Peyer's patch (tissue), 4 donors: Measurements from ENCODE around the gene SLX4IP. TPM values are rescaled to one million over a fixed set of nuclear protein-coding genes. Genes with fewer than 3 reads are reported as not detected.

ENCODE experiments used
- DNase-seq, 3 donors: peaks; one replicate each; pipeline ENCODE4 v3.0.0-alpha.2; 2017 to 2019
- H3K27ac ChIP-seq, 4 donors: fragments of 200-600 bp; sonication (generic); one replicate each; pipeline ENCODE4 v1.5.1; 2016 to 2019
- H3K27me3 ChIP-seq, 2 donors: fragments of 200-600 bp; sonication (generic); one replicate each; pipeline ENCODE4 v1.5.1; 2019
- H3K36me3 ChIP-seq, 3 donors: fragments of 200-600 bp; sonication (generic); one replicate each; pipeline ENCODE4 v1.5.1; 2016 to 2019
- H3K4me1 ChIP-seq, 4 donors: fragments of 200-600 bp; sonication (generic); one replicate each; pipeline ENCODE4 v1.5.1; 2016 to 2019
- H3K4me3 ChIP-seq, 4 donors: fragments of 200-600 bp; sonication (generic); 1 replicate in 3 of 4; 2 replicates in 1 of 4; pipeline ENCODE4 v1.5.1; 2016 to 2019; ENCODE audit warnings: mild to moderate bottlenecking in 1 of 4
- H3K9me3 ChIP-seq, 4 donors: fragments of 200-600 bp; sonication (generic); one replicate each; pipeline ENCODE4 v1.5.1; 2016 to 2019; ENCODE audit warnings: mild to moderate bottlenecking in 1 of 4
- POLR2A ChIP-seq, 2 donors: fragments of 450-650 bp; IDR thresholded peaks; one replicate each; pipeline ENCODE4 v1.5.1; 2017; ENCODE audit warnings: antibody characterized with exemption in 2 of 2, mild to moderate bottlenecking in 2 of 2, moderate library complexity in 2 of 2
- total RNA-seq, 4 donors: library from RNA; depleted of rRNA; stranded (reverse); fragments of >200 nt; gene quantifications; one replicate each; pipeline ENCODE4 v1.1.0, GENCODE V29; 2016
- TF ChIP-seq, protein P1 (sequence below), 6 experiments: fragments of 450-650 bp in 4 of 6; fragments of 200-600 bp in 2 of 6; sonication (generic) in 1 of 6; IDR thresholded peaks; one replicate each; pipeline ENCODE4 v1.5.1; 2017 to 2019; ENCODE audit warnings: antibody characterized with exemption in 6 of 6, mild to moderate bottlenecking in 3 of 6, moderate library complexity in 1 of 6

The SLX4IP gene
- total RNA-seq, 4 donors from 2014 or later = 6.1 to 9.0 (median 7.9) TPM

- no peak overlapping the region for H3K4me3 ChIP-seq
Measured at GRCh38 chr20:10667560-10668167, 232.6 kb downstream of the SLX4IP start.

GRCh38 chr20:10668677-10669368 is 233.7 kb downstream of the SLX4IP start:
- Histone ChIP-seq H3K4me1 (peaks cover 0 to 47% (median 5%) of the 10 kb centered on the region in 4 donors), H3K9me3 (no peaks in the 10 kb centered on the region), H3K36me3 (peaks cover 0 to 24% (median 0%) of the 10 kb centered on the region in 3 donors), H3K27ac (no peak overlapping the region), H3K27me3 (no peaks in the 10 kb centered on the region), H3K4me3 (no peak overlapping the region)
- no peak for DNase-seq
- no peak for TF ChIP-seq POLR2A (IDR thresholded peaks at IDR 0.05)

More at GRCh38 chr20:10667560-10668167, 232.6 kb downstream of the SLX4IP start:
- Histone ChIP-seq H3K36me3 (peaks cover 0 to 35% (median 0%) of the 10 kb centered on the region in 3 donors), H3K27me3 (no peaks in the 10 kb centered on the region), H3K9me3 (no peaks in the 10 kb centered on the region), H3K4me1 (peaks cover 0 to 48% (median 5%) of the 10 kb centered on the region in 4 donors), H3K27ac (peak overlapping the region in 1 of 4 donors; percentile 51)
- no peak for DNase-seq
- no peak for TF ChIP-seq POLR2A (IDR thresholded peaks at IDR 0.05)
- TF ChIP-seq, protein P1, sequence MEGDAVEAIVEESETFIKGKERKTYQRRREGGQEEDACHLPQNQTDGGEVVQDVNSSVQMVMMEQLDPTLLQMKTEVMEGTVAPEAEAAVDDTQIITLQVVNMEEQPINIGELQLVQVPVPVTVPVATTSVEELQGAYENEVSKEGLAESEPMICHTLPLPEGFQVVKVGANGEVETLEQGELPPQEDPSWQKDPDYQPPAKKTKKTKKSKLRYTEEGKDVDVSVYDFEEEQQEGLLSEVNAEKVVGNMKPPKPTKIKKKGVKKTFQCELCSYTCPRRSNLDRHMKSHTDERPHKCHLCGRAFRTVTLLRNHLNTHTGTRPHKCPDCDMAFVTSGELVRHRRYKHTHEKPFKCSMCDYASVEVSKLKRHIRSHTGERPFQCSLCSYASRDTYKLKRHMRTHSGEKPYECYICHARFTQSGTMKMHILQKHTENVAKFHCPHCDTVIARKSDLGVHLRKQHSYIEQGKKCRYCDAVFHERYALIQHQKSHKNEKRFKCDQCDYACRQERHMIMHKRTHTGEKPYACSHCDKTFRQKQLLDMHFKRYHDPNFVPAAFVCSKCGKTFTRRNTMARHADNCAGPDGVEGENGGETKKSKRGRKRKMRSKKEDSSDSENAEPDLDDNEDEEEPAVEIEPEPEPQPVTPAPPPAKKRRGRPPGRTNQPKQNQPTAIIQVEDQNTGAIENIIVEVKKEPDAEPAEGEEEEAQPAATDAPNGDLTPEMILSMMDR (IDR thresholded peaks at IDR 0.05) = no peak

GRCh38 chr20:10669843-10670446 is 234.8 kb downstream of the SLX4IP start:
- peak overlapping the region in 2 of 4 donors; percentile 84 to 93 for H3K4me3 ChIP-seq
- H3K4me1 ChIP-seq = peaks cover 0 to 36% (median 4%) of the 10 kb centered on the region in 4 donors
- H3K36me3 ChIP-seq = peaks cover 0 to 21% (median 0%) of the 10 kb centered on the region in 3 donors
- TF ChIP-seq, protein P1 (IDR thresholded peaks at IDR 0.05) = no peak
- no peaks in the 10 kb centered on the region for H3K9me3 ChIP-seq
- no peak for DNase-seq
- H3K27me3 ChIP-seq = no peaks in the 10 kb centered on the region
- peak overlapping the region in 2 of 4 donors; percentile 94 to 100 for H3K27ac ChIP-seq

- peak overlapping the region; percentile 33 to 100 (median 96) for H3K27ac ChIP-seq
- TF ChIP-seq, protein P1 (IDR thresholded peaks at IDR 0.05) = no peak
- TF ChIP-seq POLR2A (IDR thresholded peaks at IDR 0.05) = no peak
- H3K9me3 ChIP-seq = no peaks in the 10 kb centered on the region
- peak overlapping the region in 3 of 4 donors; percentile 62 to 93 (median 84) for H3K4me3 ChIP-seq
- peaks cover 0 to 21% (median 0%) of the 10 kb centered on the region in 3 donors for H3K36me3 ChIP-seq
- no peak for DNase-seq
- no peaks in the 10 kb centered on the region for H3K27me3 ChIP-seq
- peaks cover 0 to 36% (median 3%) of the 10 kb centered on the region in 4 donors for H3K4me1 ChIP-seq
Measured at GRCh38 chr20:10670501-10671220, 235.6 kb downstream of the SLX4IP start.

DNA sequence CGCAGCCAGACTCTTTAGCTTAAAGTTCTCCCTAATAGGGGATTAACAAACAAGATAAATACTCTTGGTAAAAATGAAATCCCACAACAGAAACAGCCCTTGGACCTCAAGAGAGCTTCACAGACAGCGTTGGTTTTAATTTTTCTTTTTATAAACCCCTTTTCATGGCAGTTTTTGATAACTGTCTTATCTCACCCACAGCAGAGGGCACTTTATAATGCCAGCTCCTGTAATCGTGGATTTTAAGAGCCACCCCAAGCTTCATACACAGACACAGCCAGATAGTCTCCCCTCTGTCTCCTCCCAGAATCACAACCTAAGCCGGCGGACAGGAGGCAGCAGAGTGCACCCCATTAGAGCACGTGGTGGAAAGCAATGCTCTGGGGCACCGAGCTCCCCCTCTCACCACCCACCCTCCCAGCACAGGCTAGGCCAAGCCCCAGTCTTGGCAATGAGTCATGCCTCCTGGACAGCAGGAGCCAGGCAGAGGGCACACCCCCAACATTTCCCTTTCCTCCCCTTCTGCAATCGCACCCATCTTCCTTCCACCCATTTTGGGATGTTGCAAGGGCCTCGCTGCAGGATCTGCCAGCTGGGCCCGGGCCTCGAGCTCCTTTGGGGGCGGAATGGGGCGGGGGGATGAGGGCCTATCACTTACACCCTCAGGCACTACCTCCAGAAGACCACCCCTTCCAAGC is 236.3 kb downstream of the SLX4IP start:
- TF ChIP-seq POLR2A (IDR thresholded peaks at IDR 0.05) = no peak
- TF ChIP-seq, protein P1 (IDR thresholded peaks at IDR 0.05) = peak in 4 of 6 experiments; percentile 45 to 70 (median 66)
- Histone ChIP-seq H3K4me1 (peaks cover 0 to 32% (median 3%) of the 10 kb centered on the region in 4 donors), H3K9me3 (no peaks in the 10 kb centered on the region), H3K4me3 (peak overlapping the region; percentile 52 to 93 (median 73)), H3K27me3 (no peaks in the 10 kb centered on the region), H3K27ac (peak overlapping the region; percentile 72 to 100 (median 96)), H3K36me3 (peaks cover 0 to 21% (median 0%) of the 10 kb centered on the region in 3 donors)
- DNase-seq = peak; percentile 32 to 85 (median 84)
